Measurements from ENCODE around the gene MRPL33. TPM values are rescaled to one million over a fixed set of nuclear protein-coding genes. Genes with fewer than 3 reads are reported as not detected.
A peak's percentile ranks its signal among the peaks of the same experiment; 100 is the strongest.

MRPL33 gene
- total RNA-seq, 1 donor: 119 TPM

- no peak overlapping the region for H3K4me3 ChIP-seq (ENCODE audit: low read depth, low read length)
- DNase-seq (ENCODE audit: low read depth): peak; percentile 37
- TF ChIP-seq CTCF (IDR thresholded peaks at IDR 0.05; ENCODE audit: insufficient read depth, low read depth, low read length): peak; percentile 72
These were observed 36.0 kb downstream of the MRPL33 start for GRCh38 chr2:27807476-27807875.

GRCh38 chr2:27808418-27808817, 36.9 kb downstream of the MRPL33 start:
- H3K4me3 ChIP-seq (ENCODE audit: low read depth, low read length): no peak overlapping the region
- no peak for DNase-seq (ENCODE audit: low read depth)
- no peak for TF ChIP-seq CTCF (IDR thresholded peaks at IDR 0.05; ENCODE audit: insufficient read depth, low read depth, low read length)

- TF ChIP-seq CTCF (IDR thresholded peaks at IDR 0.05; ENCODE audit: insufficient read depth, low read depth, low read length): no peak
- no peak overlapping the region for H3K4me3 ChIP-seq (ENCODE audit: low read depth, low read length)
These were observed 37.5 kb downstream of the MRPL33 start for GRCh38 chr2:27808984-27809383.

GRCh38 chr2:27809761-27810241, 38.3 kb downstream of the MRPL33 start:
- no peak for TF ChIP-seq CTCF (IDR thresholded peaks at IDR 0.05; ENCODE audit: insufficient read depth, low read depth, low read length)
- H3K4me3 ChIP-seq (ENCODE audit: low read depth, low read length): no peak overlapping the region
- DNase-seq (ENCODE audit: low read depth): peak; percentile 77

More at GRCh38 chr2:27808984-27809383, 37.5 kb downstream of the MRPL33 start:
- DNase-seq (ENCODE audit: low read depth): no peak

GRCh38 chr2:27810455-27810854, 38.9 kb downstream of the MRPL33 start:
- H3K4me3 ChIP-seq (ENCODE audit: low read depth, low read length): no peak overlapping the region
- no peak for TF ChIP-seq CTCF (IDR thresholded peaks at IDR 0.05; ENCODE audit: insufficient read depth, low read depth, low read length)
- DNase-seq (ENCODE audit: low read depth): no peak

- no peak for TF ChIP-seq CTCF (IDR thresholded peaks at IDR 0.05; ENCODE audit: insufficient read depth, low read depth, low read length)
- no peak overlapping the region for H3K4me3 ChIP-seq (ENCODE audit: low read depth, low read length)
- peak; percentile 39 for DNase-seq (ENCODE audit: low read depth)
These were observed 40.2 kb downstream of the MRPL33 start for GRCh38 chr2:27811768-27812167.

GRCh38 chr2:27814758-27815157, 43.2 kb downstream of the MRPL33 start:
- no peak for TF ChIP-seq CTCF (IDR thresholded peaks at IDR 0.05; ENCODE audit: insufficient read depth, low read depth, low read length)
- H3K4me3 ChIP-seq (ENCODE audit: low read depth, low read length): no peak overlapping the region
- DNase-seq (ENCODE audit: low read depth): no peak

Data from fibroblast of villous mesenchyme (primary cell).